ENCODE measurements around the gene NFATC2. TPM values are rescaled to one million over a fixed set of nuclear protein-coding genes. Genes with fewer than 3 reads are reported as not detected.

Gene NFATC2
- total RNA-seq, 1 experiment from 2014 or later = 15.8 TPM

DNA sequence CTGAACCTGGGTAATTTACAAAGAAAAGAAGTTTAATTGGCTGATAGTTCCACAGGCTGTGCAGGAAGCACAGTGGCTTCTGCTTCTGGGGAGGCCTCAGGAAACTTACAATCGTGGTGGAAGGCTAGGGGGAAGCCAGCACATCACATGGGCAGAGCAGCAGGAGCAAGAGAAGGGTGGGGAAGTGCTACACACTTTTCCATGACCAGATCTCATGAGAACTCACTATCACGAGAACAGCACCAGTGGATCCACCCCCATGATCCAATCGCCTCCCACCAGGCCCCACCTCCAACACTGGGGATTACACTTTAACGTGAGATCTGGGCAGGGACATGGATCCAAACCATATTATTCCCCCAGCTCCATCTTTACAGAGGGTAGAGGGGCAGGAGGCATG is 166.4 kb downstream of the NFATC2 start:
- DNase-seq = no peak
- CTCF ChIA-PET = no interaction called here
- Mint-ChIP-seq H3K27ac (ENCODE audit: unreplicated experiment) (no peak overlapping the region), H3K4me3 (ENCODE audit: low read depth, unreplicated experiment) (no peak overlapping the region), H3K36me3 (ENCODE audit: insufficient read depth, unreplicated experiment) (no peaks in the 10 kb centered on the region), H3K9me3 (ENCODE audit: low read depth, unreplicated experiment) (no peaks in the 10 kb centered on the region), H3K27me3 (ENCODE audit: unreplicated experiment) (peaks cover 32% of the 10 kb centered on the region), H3K4me1 (ENCODE audit: low read depth, unreplicated experiment) (no peaks in the 10 kb centered on the region)
- intact Hi-C loops (cut with micrococcal nuclease; ENCODE audit: unreplicated experiment) = no loop called here
- no peak for TF ChIP-seq CTCF (IDR thresholded peaks at IDR 0.05; ENCODE audit: unreplicated experiment)
- no TSS peak for BruUV-seq (replicated peaks)

DNA sequence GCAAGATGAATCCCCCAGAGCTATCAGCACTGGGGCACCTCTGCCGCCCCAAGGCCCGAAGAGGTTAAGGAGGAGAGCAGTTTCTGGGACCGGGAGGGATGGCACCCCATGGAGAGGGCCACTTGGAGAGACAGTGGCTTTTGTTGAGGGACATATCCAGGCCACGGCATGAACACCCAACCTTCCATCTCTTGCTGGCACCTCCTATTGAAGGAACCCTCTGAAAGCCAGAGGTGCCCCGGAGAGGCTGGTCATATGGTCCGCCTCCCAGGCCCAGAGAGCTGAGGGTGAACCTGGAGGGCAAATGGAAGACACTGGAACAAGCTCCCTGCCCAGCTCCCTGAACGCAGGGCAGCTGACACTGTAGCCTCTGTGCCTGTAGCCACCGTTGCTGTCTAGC is 167.0 kb downstream of the NFATC2 start:
- intact Hi-C loops (cut with micrococcal nuclease; ENCODE audit: unreplicated experiment) = no loop called here
- no peaks in the 10 kb centered on the region for H3K4me1 Mint-ChIP-seq (ENCODE audit: low read depth, unreplicated experiment)
- BruUV-seq (replicated peaks) = no TSS peak
- no peak overlapping the region for H3K4me3 Mint-ChIP-seq (ENCODE audit: low read depth, unreplicated experiment)
- H3K27ac Mint-ChIP-seq (ENCODE audit: unreplicated experiment) = no peak overlapping the region
- TF ChIP-seq CTCF (IDR thresholded peaks at IDR 0.05; ENCODE audit: unreplicated experiment) = no peak
- CTCF ChIA-PET = no interaction called here
- peaks cover 32% of the 10 kb centered on the region for H3K27me3 Mint-ChIP-seq (ENCODE audit: unreplicated experiment)
- no peaks in the 10 kb centered on the region for H3K36me3 Mint-ChIP-seq (ENCODE audit: insufficient read depth, unreplicated experiment)
- H3K9me3 Mint-ChIP-seq (ENCODE audit: low read depth, unreplicated experiment) = no peaks in the 10 kb centered on the region
- no peak for DNase-seq

GRCh38 chr20:51374961-51375360 is 167.6 kb downstream of the NFATC2 start:
- Mint-ChIP-seq H3K27me3 (ENCODE audit: unreplicated experiment) (peaks cover 32% of the 10 kb centered on the region), H3K27ac (ENCODE audit: unreplicated experiment) (no peak overlapping the region), H3K9me3 (ENCODE audit: low read depth, unreplicated experiment) (no peaks in the 10 kb centered on the region), H3K36me3 (ENCODE audit: insufficient read depth, unreplicated experiment) (no peaks in the 10 kb centered on the region), H3K4me3 (ENCODE audit: low read depth, unreplicated experiment) (no peak overlapping the region), H3K4me1 (ENCODE audit: low read depth, unreplicated experiment) (no peaks in the 10 kb centered on the region)
- intact Hi-C loops (cut with micrococcal nuclease; ENCODE audit: unreplicated experiment) = loop anchor here (5.0 kb wide), 1 partner anchor 388 kb away; no protein-coding TSS in a partner anchor
- no peak for DNase-seq
- TF ChIP-seq CTCF (IDR thresholded peaks at IDR 0.05; ENCODE audit: unreplicated experiment) = no peak
- BruUV-seq (replicated peaks) = no TSS peak
- CTCF ChIA-PET = no interaction called here

DNA sequence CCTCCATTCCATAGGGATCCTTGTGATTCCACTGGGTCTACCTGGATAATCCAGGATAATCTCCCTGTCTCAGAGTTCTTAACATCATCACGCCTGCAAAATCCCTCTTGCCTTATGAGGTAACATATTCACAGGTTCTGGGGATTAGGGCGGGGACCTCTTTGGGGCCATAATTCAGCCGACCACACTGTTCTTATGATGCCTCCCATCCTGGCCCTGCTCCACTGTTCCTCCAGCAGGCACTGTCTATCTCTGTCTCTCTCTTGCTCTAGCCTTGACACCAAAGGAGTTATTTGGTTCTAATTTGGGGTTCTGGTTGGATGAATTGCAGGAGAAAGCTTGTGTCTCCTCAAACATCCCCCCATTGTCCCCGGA is 168.1 kb downstream of the NFATC2 start:
- CTCF ChIA-PET = no interaction called here
- DNase-seq = no peak
- H3K27me3 Mint-ChIP-seq (ENCODE audit: unreplicated experiment) = peaks cover 32% of the 10 kb centered on the region
- H3K4me1 Mint-ChIP-seq (ENCODE audit: low read depth, unreplicated experiment) = no peaks in the 10 kb centered on the region
- no peak overlapping the region for H3K4me3 Mint-ChIP-seq (ENCODE audit: low read depth, unreplicated experiment)
- no peaks in the 10 kb centered on the region for H3K9me3 Mint-ChIP-seq (ENCODE audit: low read depth, unreplicated experiment)
- intact Hi-C loops (cut with micrococcal nuclease; ENCODE audit: unreplicated experiment) = loop anchor here (5.0 kb wide), 1 partner anchor 387 kb away; no protein-coding TSS in a partner anchor
- BruUV-seq (replicated peaks) = no TSS peak
- no peak for TF ChIP-seq CTCF (IDR thresholded peaks at IDR 0.05; ENCODE audit: unreplicated experiment)
- H3K36me3 Mint-ChIP-seq (ENCODE audit: insufficient read depth, unreplicated experiment) = no peaks in the 10 kb centered on the region
- H3K27ac Mint-ChIP-seq (ENCODE audit: unreplicated experiment) = no peak overlapping the region
